Central memory CD4-positive, alpha-beta T cell (primary cell): ENCODE results near the gene VPS33B.
"Not testable (repeated sequence)": the region's sequence is repeated elsewhere in the genome, so short reads cannot be mapped to it uniquely, and the experiment has no call there.

ENCODE experiments used
- DNase-seq: peaks from one replicate; pipeline ENCODE4 v3.0.0; 2022
- total RNA-seq, 3 experiments: gene quantifications; one replicate each; lab custom pipeline; 2026; lab: John Stamatoyannopoulos, UW

The VPS33B gene
- total RNA-seq, result 4.2 to 4.8 (median 4.6) reads per million in 3 experiments

DNA sequence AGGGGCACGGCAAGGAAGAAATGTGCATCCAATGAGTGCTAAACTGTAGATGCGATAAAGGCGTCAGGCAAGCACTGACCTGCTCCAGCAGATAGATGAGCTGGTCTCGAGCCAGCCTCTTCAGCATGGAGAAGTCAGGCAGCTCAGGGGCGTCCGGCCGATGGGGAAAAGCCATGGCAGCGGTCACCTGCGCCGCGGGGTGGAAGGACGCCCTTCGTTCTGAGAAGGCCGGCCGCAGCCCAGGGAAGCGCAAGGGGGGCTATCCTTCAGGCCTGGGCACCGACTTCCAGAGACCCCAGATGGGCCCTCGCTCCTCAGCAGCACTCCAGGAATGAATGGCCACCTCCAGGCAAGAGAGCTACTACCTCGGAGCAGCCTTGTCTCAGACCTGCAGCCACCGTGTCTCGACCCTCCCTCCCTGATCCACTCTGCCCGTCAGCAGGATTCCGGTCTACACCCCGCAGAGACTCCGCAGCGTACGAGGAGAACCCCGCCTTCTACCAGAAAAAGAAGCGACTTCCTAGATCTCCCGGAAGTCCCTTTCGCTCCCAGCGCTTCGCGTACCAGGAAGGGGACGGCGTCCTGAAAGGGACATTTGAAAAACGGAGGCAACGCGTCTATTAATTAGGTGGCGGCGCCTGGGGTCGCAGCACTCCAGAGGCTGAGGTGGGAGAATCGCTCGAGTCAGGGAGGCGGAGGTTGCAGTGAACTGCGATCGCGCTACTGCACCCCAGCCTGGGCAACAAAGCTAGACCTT lies at the start of gene VPS33B:
Gene VPS33B (minus strand): TSS at position 520 of the 757 bp plus-strand sequence. CDS start 345 bp downstream, at position 175.
- DNase-seq, result peak; percentile 79

DNA sequence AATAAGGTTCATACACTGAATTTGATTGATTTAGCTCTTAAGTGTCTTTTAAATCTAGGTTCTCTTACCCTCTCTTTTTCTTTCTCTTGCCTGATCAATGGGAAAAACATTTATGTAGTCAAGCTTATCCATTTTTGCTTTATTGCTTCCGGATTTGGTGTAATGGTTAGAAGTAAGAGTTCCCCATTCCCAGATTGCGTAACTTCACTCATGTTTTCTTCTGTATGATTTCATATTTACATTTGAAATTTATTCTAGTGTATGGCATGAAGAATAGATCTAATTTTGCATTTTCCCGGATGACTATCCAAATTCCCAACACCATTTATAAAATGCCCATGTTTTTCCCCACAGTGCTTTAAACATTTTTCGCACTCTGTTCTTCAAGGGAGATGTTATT lies 49.8 kb upstream of the VPS33B start:
- DNase-seq, result no peak

- DNase-seq, result no peak
Measured at GRCh38 chr15:91070872-91071271, 48.5 kb upstream of the VPS33B start.

GRCh38 chr15:91068966-91069365 lies 46.6 kb upstream of the VPS33B start:
- DNase-seq, result no peak

GRCh38 chr15:91068436-91068835 lies 46.0 kb upstream of the VPS33B start:
- no peak for DNase-seq

DNA sequence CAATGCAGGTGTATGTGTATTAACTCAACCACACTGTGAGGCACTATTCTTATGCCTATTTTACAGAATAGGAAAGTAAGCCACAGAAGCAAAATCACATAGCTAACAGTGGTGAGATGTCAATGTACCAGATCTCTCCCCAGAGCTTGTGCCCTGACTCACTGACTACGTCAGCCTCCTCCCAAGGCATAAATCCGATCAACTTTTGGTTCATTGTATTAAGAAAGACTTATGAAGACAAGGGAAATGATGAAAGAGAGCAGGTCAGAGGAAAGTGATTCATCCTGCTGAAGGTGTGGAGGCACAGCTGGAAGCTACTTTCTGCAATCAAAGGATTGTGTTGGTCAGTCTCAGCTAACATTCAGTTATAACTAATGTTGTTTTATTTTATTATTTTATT lies 44.6 kb upstream of the VPS33B start:
- no peak for DNase-seq

- DNase-seq, result no peak
Measured at GRCh38 chr15:91065505-91065904, 43.1 kb upstream of the VPS33B start.

DNA sequence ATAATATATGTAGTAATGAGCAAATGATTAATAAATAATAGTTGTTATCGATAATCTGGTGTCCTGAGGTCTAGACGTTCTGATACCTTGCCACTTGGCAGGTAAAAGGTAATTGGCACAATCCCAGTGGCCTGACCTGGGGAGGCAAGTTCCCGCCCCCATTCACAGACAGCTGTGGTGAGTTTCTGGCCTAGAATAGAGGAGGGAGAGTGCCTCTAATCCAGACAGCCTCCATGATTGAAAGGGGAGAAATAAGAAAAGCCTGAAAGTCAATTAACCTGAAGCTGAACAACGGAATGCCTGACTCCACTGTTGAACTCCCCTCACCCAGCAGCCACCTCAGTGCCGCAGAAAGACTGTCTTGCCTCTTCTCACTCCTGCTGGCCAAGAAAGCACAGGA lies 39.6 kb upstream of the VPS33B start:
- no peak for DNase-seq

DNA sequence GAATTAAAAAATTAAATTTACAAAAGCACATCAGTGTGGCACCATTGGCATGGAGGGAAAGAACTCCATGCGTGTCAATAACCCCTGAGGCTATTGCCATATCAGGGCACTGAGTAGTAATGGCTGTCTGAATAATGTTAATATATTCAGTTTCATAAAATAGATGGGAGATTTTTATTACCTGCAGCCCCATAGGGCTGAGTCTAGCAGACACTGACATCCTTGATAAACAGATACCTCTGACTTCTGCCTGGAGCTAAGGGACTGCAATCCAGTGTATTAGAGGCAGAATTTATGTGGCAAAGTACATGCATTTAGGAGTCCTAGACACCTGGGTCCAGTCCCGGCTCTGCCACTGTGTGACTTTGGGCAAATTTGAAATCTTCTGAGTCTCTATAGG lies 38.8 kb upstream of the VPS33B start:
- DNase-seq, result no peak

DNA sequence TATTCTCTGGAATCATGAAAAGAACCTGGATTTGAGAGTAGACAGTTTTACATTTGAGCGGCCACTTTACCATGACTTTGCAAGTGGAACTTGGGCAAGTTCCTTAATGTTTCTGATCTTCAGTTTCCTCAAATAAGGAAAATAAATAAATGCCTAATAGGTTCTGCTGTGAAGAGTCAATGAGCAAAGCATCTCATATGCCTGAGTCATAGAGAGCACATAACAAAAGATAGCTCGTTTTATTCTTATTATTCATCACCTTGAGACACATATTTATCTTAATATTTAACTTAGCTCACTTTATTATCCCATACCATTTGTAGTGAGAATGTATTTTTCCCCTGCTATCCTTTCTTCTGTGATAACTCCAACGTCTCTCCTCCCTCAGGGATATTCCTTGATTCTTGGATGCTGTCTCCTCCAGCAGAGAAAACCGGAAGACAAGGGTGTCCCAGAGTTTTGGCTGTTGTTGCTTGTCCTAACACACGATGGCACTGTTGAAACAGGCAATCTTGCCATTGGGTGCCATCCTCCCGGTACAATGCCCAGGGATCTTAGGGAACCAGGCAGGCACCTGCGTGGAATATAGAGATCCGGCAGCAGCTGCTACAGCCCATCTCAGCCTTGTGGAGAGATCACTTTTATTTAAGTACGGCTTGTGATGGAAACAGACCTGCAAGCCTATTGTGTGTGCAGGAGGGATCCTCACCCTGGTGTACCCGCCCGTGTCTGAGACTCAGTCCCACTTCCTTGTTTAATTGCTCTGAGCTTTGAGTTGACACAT lies 33.3 kb upstream of the VPS33B start:
- no peak for DNase-seq

- no peak for DNase-seq
Measured at GRCh38 chr15:91054816-91055215, 32.4 kb upstream of the VPS33B start.

GRCh38 chr15:91051248-91051647 lies 28.9 kb upstream of the VPS33B start:
- DNase-seq, result no peak

DNA sequence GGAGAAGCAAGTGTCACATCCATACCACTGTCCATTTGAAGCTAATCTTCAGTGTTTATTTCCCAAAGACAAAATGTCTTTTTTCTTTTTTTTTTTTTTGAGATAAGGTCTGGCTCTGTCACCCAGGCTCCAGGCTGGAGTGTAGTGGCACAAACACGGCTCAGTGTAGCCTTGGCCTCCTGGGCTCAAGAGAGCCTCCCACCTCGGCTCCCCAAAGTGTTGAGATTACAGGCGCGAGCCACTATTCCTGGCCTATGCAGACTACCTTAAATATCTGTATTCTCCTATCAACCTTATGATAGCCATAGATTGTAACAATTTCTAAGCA lies 27.7 kb upstream of the VPS33B start:
- no peak for DNase-seq

GRCh38 chr15:91049378-91050127 lies 27.2 kb upstream of the VPS33B start:
- peak; percentile 39 for DNase-seq

- DNase-seq, result no peak
Measured at GRCh38 chr15:91047545-91048199, 25.3 kb upstream of the VPS33B start.

GRCh38 chr15:91046056-91046455 lies 23.7 kb upstream of the VPS33B start:
- not testable (repeated sequence) for DNase-seq

DNA sequence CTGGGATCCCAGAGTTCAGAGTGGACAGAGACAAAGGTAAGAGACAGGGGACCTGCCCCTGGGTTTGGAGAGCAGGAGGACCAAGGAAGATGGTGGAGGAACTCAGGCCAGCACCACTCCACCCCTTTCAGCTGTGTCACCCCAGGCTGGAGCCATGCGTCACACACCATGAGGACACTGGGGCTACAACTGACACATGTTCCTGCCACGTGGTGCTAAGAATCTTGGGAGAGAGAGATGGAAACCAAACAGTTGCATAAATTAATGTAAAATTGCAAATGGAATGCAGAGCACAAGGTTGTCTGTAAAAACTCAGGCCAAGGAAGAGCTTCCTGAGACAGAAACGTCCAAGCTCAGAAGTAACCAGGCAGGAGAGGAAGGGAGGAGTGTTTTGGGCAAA lies 22.7 kb upstream of the VPS33B start:
- DNase-seq, result no peak

DNA sequence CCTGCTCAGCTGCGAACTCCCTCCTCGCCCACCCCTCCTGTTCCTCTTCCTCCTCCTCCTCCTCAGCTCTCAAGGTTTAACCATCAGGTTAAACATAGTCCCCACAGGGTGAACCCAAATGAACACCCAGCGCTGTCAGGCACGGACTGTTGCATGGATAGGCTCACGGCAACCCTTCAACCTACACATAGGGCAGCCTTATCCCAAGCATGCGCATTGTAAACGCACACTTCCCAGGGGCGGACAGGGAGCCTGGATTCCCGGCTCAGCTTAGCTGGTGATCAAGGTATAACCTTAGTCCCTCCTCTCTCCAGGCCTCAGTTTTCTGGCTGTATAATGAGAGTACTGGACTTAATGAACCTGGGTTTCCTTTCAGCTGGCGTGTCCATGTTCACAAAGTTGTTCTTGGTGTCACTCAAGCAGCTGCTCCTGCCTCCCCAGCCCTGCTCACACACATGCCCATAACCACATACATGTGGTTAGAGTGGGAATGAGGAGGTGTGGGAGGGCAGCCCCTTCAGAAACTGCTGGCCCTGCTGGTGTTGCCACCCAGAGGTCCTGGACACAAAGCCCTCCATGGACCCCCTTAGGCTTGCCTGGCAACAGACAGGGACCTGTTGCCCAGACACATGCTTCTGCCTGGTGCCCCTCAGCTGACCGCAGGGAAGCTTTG lies 20.9 kb upstream of the VPS33B start:
- no peak for DNase-seq

GRCh38 chr15:91040856-91041255 lies 18.5 kb upstream of the VPS33B start:
- no peak for DNase-seq

DNA sequence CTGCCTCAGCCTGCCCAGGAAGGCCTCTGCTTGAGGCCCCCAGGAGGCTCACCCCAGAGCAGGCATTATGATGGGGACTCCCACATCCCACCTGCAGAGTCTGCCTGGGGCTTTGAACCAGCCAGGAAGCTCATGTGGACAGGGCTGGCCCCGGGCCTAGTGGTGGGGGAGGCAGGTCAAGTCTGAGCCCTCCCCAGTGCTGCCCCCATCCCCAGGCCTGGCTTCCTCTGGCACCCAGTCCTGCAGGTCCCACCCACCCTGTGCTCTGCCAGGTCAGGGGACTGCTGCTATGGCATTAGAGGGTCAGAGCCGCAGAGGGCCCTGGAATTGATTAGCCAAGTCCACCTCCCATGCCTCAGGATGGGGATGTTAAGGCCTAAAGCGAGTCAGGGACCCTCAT lies 17.6 kb upstream of the VPS33B start:
- DNase-seq, result no peak

DNA sequence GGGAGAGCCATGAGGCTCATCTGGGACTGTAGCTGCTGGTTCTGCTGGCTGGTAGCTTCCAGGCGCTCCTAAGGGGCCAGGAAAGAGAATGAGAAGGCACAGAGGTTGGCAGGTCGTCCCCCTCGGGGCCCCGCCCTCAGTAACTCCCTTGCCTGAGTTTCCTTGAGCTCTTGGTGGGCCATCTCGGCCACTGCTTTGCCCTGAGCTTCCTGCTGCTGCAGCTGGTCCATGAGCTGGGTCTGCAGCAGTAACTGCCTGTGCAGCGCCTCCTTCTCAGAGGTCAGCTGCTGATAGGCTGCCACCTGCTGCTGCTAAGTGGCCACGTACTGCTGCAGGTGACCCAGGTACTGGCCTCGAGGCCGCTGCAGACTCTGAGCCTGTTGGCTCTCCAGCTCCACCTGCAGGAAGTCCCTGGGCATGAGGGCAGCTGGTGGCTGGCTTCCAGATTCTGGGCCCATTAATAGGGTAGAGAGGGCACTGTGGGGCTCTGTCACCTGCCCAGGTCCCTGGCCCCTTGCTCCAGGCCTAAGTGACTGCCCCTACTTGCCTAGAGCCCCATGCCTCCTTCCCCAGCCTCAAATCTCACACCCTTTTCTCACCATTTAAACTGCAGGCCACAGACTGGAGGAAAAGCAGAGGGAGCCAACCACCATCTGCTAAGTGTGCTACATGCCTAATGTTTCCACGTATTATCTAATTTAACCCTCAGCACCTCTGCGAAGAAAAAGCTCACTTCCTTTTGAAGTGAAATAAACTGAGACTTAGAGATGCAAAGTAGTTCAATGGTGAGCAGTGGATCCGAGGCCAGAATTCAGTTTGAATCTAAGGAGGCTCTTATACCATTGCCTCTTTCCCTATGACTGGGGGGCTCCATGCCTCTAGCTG lies 10.8 kb upstream of the VPS33B start:
- peak; percentile 39 for DNase-seq
